A549 (cell line): ENCODE results near the gene UCHL5. TPM values are rescaled to one million over a fixed set of nuclear protein-coding genes. Genes with fewer than 3 reads are reported as not detected.

Experiments
- ATAC-seq, 2 experiments: fragments of 200-7000 bp in 1 of 2; fragments of >200 bp in 1 of 2; cut with Nextera tagmentation in 1 of 2; cut with Tn5 transposase in 1 of 2; 3 replicates each; pipeline versions ENCODE4 v1.8.0 to v1.9.1; 2018 to 2020; ENCODE audit warnings: mild to moderate bottlenecking in 1 of 2, moderate library complexity in 1 of 2
- CTCF ChIA-PET: fragments of 300-600 bp; sonication (Branson Sonifier 250); formaldehyde crosslinking; extraction: SDS; loops from one replicate; lab custom pipeline; 2021; ENCODE audit warnings: antibody characterized with exemption, inconsistent platforms; lab: Yijun Ruan, JAX
- POLR2A ChIA-PET: fragments of 350-600 bp; formaldehyde crosslinking; extraction: SDS; loops from one replicate; lab custom pipeline; 2021; ENCODE audit warnings: antibody characterized with exemption, inconsistent platforms; lab: Yijun Ruan, JAX
- DNase-seq, 2 experiments: peaks; one replicate each; pipeline versions ENCODE4 v3.0.0 to v3.0.0-alpha.2; 2011 to 2016; ENCODE audit warnings: low read depth in 1 of 2, low spot score in 1 of 2
- FAIRE-seq: peaks from 2 replicates; lab custom pipeline; 2011; peaks lifted over from hg19 to GRCh38; lab: Jason Lieb, UNC
- H3K27ac ChIP-seq, 2 experiments: fragments of >200 bp; sonication (Bioruptor Twin); formaldehyde crosslinking; 3 replicates each; pipeline ENCODE4 v1.5.1; 2016 to 2017
- H3K4me1 ChIP-seq: fragments of >200 bp; sonication (Bioruptor Twin); formaldehyde crosslinking; 3 replicates; pipeline ENCODE4 v1.6.1; 2016
- H3K4me2 ChIP-seq: fragments of >200 bp; sonication (Bioruptor Twin); formaldehyde crosslinking; 3 replicates; pipeline ENCODE4 v1.6.1; 2016
- H3K4me3 ChIP-seq: fragments of >200 bp; sonication (Bioruptor Twin); formaldehyde crosslinking; 3 replicates; pipeline ENCODE4 v1.5.1; 2016
- H3K9me3 ChIP-seq: fragments of >200 bp; sonication (Bioruptor Twin); formaldehyde crosslinking; 3 replicates; pipeline ENCODE4 v1.6.1; 2016
- CEBPB ChIP-seq, 2 experiments: fragments of >200 bp in 1 of 2; sonication (Bioruptor Twin) in 1 of 2; formaldehyde crosslinking in 1 of 2; IDR thresholded peaks; 2 replicates each; pipeline ENCODE4 v1.6.1; 2012 to 2016
- EP300 ChIP-seq, 2 experiments: fragments of >200 bp; sonication (Bioruptor Twin); formaldehyde crosslinking; IDR thresholded peaks; 2 replicates in 1 of 2; 3 replicates in 1 of 2; pipeline ENCODE4 v1.6.1; 2016 to 2017
- ESRRA ChIP-seq: fragments of 150-350 bp; IDR thresholded peaks from 2 replicates; pipeline ENCODE4 v1.6.1; 2014; ENCODE audit warnings: mild to moderate bottlenecking, low read length, borderline replicate concordance
- FOXS1 ChIP-seq: fragments of 250-450 bp; sonication (Bioruptor Pico); IDR thresholded peaks from 2 replicates; pipeline ENCODE4 v1.5.0; 2020; ENCODE audit warnings: mild to moderate bottlenecking, moderate library complexity
- GATA3 ChIP-seq: IDR thresholded peaks from 2 replicates; pipeline ENCODE4 v1.6.1; 2012; ENCODE audit warnings: borderline replicate concordance
- HOXA7 ChIP-seq: fragments of 250-450 bp; sonication (Bioruptor Pico); IDR thresholded peaks from 2 replicates; pipeline ENCODE4 v1.5.0; 2020; ENCODE audit warnings: mild to moderate bottlenecking, moderate library complexity
- HOXB13 ChIP-seq: fragments of 250-450 bp; sonication (Bioruptor Pico); IDR thresholded peaks from 2 replicates; pipeline ENCODE4 v1.5.0; 2020; ENCODE audit warnings: low read depth, mild to moderate bottlenecking, moderate library complexity
- HOXB5 ChIP-seq: fragments of 250-450 bp; sonication (Bioruptor Pico); IDR thresholded peaks from 2 replicates; pipeline ENCODE4 v1.5.0; 2020; ENCODE audit warnings: mild to moderate bottlenecking, moderate library complexity
- JUN ChIP-seq, 2 experiments: fragments of >200 bp; sonication (Bioruptor Twin); formaldehyde crosslinking; IDR thresholded peaks; 2 replicates in 1 of 2; 3 replicates in 1 of 2; pipeline ENCODE4 v1.6.1; 2016 to 2017
- JUNB ChIP-seq: fragments of >200 bp; sonication (Bioruptor Twin); formaldehyde crosslinking; IDR thresholded peaks from 2 replicates; pipeline ENCODE4 v1.6.1; 2016
- KDM1A ChIP-seq: fragments of 200-600 bp; sonication (generic); IDR thresholded peaks from 2 replicates; pipeline ENCODE4 v1.6.1; 2016; ENCODE audit warnings: low read depth, mild to moderate bottlenecking
- MAFK ChIP-seq: fragments of 450-650 bp; IDR thresholded peaks from 2 replicates; pipeline ENCODE4 v1.6.1; 2014; ENCODE audit not compliant: partially characterized antibody
- MAZ ChIP-seq: fragments of 150-350 bp; IDR thresholded peaks from 2 replicates; pipeline ENCODE4 v1.6.1; 2014; ENCODE audit warnings: antibody characterized with exemption, low read depth, low read length, borderline replicate concordance
- MYC ChIP-seq: IDR thresholded peaks from 2 replicates; pipeline ENCODE4 v1.6.1; 2012; ENCODE audit warnings: mild to moderate bottlenecking, inconsistent platforms, low read length, improper control_type of control experiment, borderline replicate concordance
- NPAS2 ChIP-seq: fragments of 250-450 bp; sonication (Bioruptor Pico); IDR thresholded peaks from 2 replicates; pipeline ENCODE4 v1.8.0; 2022; ENCODE audit warnings: mild to moderate bottlenecking, moderate library complexity, borderline replicate concordance
- POLR2A ChIP-seq: IDR thresholded peaks from 2 replicates; pipeline ENCODE4 v1.6.1; 2012; ENCODE audit warnings: mild to moderate bottlenecking, low read length
- RCOR1 ChIP-seq: fragments of 150-350 bp; IDR thresholded peaks from 2 replicates; pipeline ENCODE4 v1.6.1; 2014; ENCODE audit warnings: antibody characterized with exemption, low read length, low read depth
- RNF2 ChIP-seq: fragments of 200-600 bp; sonication (generic); IDR thresholded peaks from 2 replicates; pipeline ENCODE4 v1.6.1; 2016; ENCODE audit warnings: low read depth, mild to moderate bottlenecking, antibody characterized with exemption, moderate library complexity, borderline replicate concordance
- SMC3 ChIP-seq: fragments of >200 bp; sonication (Bioruptor Twin); formaldehyde crosslinking; IDR thresholded peaks from 3 replicates; pipeline ENCODE4 v1.6.1; 2018; ENCODE audit warnings: inconsistent platforms
- TFCP2L1 ChIP-seq: fragments of 250-450 bp; sonication (Bioruptor Pico); IDR thresholded peaks from 2 replicates; pipeline ENCODE4 v1.5.0; 2021; ENCODE audit warnings: mild to moderate bottlenecking
- TP53 ChIP-seq: fragments of 250-450 bp; sonication (Bioruptor Pico); IDR thresholded peaks from 2 replicates; pipeline ENCODE4 v1.5.0; 2021; ENCODE audit warnings: mild to moderate bottlenecking, moderate library complexity
- ZNF302 ChIP-seq: fragments of 250-450 bp; sonication (Bioruptor Pico); IDR thresholded peaks from 2 replicates; pipeline ENCODE4 v1.9.0; 2021; ENCODE audit warnings: inconsistent platforms, mild to moderate bottlenecking, moderate library complexity
- WGBS: methylation state at CpG from one replicate; pipeline ENCODE4 v1.1.6; 2017; ENCODE audit errors: missing lambda C conversion rate; 5-methylcytosine and 5-hydroxymethylcytosine counted together
- polyA plus RNA-seq, 4 experiments: library from polyadenylated mRNA; depleted of rRNA in 3 of 4; stranded (reverse); fragments of >200 nt; fragmentation: RNase III in 1 of 4; extraction: RNeasy Plus Mini Kit Qiagen cat#74134 plus additional on column Dnase treatment in 1 of 4; gene quantifications; 2 replicates in 3 of 4; 3 replicates in 1 of 4; pipeline ENCODE4 v1.2.3, GENCODE V29; 2011 to 2017
- TF ChIP-seq, protein P1 (sequence below): fragments of 200-600 bp; sonication (generic); IDR thresholded peaks from 2 replicates; pipeline ENCODE4 v1.6.1; 2016; ENCODE audit warnings: antibody characterized with exemption, mild to moderate bottlenecking, moderate library complexity
- TF ChIP-seq, protein P2 (sequence below): IDR thresholded peaks from 2 replicates; pipeline ENCODE4 v1.6.1; 2012
- TF ChIP-seq, protein P3 (sequence below): IDR thresholded peaks from 2 replicates; pipeline ENCODE4 v1.6.1; 2012; ENCODE audit warnings: low read depth, borderline replicate concordance
- TF ChIP-seq, protein P4 (sequence below): fragments of >200 bp; sonication (Bioruptor Twin); formaldehyde crosslinking; IDR thresholded peaks from 2 replicates; pipeline ENCODE4 v1.6.1; 2016
- TF ChIP-seq, protein P5 (sequence below): fragments of 250-450 bp; sonication (Bioruptor Pico); IDR thresholded peaks from 2 replicates; pipeline ENCODE4 v1.5.0; 2021; ENCODE audit warnings: mild to moderate bottlenecking, moderate library complexity, borderline replicate concordance
- TF ChIP-seq, protein P6 (sequence below): fragments of 450-650 bp; IDR thresholded peaks from 2 replicates; pipeline ENCODE4 v1.6.1; 2014; ENCODE audit warnings: antibody characterized with exemption

The UCHL5 gene
- polyA plus RNA-seq, 2 of the 4 experiments (the other 2 are of a cell fraction) = 53.0 to 68.3 TPM

DNA sequence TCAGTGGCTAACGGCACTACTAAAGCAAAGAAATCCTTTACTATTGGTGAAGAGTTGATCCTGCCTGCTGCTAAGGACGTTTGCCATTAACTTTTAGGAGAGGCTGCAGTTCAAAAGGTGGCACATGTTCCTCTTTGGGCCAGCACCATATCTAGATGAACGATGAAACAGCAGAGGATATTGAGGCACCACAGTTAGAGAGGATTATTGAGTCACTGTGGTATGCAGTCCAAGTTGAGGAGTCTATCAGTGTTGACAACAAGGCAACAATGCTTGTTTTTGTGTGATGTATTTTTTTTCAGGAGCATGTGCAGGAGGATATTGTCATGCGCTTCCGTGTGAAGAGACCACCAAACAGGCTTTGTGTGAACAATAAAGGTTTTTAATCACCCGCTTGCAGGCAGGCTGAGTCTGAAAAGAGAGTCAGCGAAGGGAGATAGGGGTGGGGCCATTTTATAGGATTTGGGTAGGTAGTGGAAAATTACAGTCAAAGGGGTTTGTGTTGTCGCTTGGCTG, 80.9 kb downstream of the UCHL5 start:
- no peaks in the 10 kb centered on the region for H3K9me3 ChIP-seq
- TF ChIP-seq TP53 (CRISPR knock-in tag) (no peak), JUN (IDR thresholded peaks at IDR 0.05) (no peak), HOXB13 (CRISPR knock-in tag) (no peak), HOXA7 (CRISPR knock-in tag) (no peak), POLR2A (no peak), EP300 (IDR thresholded peaks at IDR 0.05) (no peak), GATA3 (no peak), SMC3 (no peak), MAFK (no peak), HOXB5 (CRISPR knock-in tag) (no peak), RNF2 (no peak), MYC (no peak)
- TF ChIP-seq, protein P1, sequence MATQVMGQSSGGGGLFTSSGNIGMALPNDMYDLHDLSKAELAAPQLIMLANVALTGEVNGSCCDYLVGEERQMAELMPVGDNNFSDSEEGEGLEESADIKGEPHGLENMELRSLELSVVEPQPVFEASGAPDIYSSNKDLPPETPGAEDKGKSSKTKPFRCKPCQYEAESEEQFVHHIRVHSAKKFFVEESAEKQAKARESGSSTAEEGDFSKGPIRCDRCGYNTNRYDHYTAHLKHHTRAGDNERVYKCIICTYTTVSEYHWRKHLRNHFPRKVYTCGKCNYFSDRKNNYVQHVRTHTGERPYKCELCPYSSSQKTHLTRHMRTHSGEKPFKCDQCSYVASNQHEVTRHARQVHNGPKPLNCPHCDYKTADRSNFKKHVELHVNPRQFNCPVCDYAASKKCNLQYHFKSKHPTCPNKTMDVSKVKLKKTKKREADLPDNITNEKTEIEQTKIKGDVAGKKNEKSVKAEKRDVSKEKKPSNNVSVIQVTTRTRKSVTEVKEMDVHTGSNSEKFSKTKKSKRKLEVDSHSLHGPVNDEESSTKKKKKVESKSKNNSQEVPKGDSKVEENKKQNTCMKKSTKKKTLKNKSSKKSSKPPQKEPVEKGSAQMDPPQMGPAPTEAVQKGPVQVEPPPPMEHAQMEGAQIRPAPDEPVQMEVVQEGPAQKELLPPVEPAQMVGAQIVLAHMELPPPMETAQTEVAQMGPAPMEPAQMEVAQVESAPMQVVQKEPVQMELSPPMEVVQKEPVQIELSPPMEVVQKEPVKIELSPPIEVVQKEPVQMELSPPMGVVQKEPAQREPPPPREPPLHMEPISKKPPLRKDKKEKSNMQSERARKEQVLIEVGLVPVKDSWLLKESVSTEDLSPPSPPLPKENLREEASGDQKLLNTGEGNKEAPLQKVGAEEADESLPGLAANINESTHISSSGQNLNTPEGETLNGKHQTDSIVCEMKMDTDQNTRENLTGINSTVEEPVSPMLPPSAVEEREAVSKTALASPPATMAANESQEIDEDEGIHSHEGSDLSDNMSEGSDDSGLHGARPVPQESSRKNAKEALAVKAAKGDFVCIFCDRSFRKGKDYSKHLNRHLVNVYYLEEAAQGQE = no peak
- TF ChIP-seq, protein P2, sequence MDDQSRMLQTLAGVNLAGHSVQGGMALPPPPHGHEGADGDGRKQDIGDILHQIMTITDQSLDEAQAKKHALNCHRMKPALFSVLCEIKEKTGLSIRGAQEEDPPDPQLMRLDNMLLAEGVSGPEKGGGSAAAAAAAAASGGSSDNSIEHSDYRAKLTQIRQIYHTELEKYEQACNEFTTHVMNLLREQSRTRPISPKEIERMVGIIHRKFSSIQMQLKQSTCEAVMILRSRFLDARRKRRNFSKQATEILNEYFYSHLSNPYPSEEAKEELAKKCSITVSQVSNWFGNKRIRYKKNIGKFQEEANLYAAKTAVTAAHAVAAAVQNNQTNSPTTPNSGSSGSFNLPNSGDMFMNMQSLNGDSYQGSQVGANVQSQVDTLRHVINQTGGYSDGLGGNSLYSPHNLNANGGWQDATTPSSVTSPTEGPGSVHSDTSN = no peak
- TF ChIP-seq, protein P3, sequence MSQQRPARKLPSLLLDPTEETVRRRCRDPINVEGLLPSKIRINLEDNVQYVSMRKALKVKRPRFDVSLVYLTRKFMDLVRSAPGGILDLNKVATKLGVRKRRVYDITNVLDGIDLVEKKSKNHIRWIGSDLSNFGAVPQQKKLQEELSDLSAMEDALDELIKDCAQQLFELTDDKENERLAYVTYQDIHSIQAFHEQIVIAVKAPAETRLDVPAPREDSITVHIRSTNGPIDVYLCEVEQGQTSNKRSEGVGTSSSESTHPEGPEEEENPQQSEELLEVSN = no peak
- 82% methylated on average over 8 of the region's 8 CpGs for WGBS
- H3K4me3 ChIP-seq = no peak overlapping the region
- peaks cover 8% of the 10 kb centered on the region for H3K4me1 ChIP-seq
- H3K4me2 ChIP-seq = no peak overlapping the region
- ATAC-seq (no peak), DNase-seq (no peak), FAIRE-seq (no peak)
- ChIA-PET CTCF (no interaction called here), POLR2A (no interaction called here)
- no peak overlapping the region for H3K27ac ChIP-seq

DNA sequence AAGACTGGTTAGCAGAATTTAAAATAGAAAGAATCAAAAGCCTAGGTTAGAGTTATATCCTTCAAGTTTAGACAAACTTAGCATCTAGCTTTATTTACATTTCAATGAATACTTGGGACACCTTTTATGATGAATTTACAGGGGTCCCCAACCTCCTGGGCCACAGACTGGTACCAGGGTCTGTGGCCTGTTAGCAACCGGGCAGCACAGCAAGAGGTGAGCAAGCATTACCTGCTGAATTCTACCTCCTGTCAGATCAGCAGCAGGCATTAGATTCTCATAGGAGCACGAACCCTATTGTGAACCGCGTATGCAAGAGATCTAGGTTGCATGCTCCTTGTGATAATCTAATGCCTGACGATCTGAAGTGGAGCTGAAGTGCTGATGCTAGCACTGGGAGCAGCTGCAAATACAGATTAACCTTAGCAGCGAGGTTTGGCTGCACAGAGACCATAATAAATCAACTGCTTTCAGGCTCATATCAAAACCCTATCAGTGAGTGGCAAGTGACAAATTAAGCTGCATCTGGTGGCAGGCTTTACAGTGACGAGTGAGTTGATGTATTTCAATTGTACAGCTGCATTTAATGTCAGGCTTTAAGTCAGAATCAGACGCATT, 82.0 kb downstream of the UCHL5 start:
- Histone ChIP-seq H3K4me3 (no peak overlapping the region), H3K27ac (no peak overlapping the region), H3K4me1 (peaks cover 8% of the 10 kb centered on the region), H3K9me3 (no peaks in the 10 kb centered on the region), H3K4me2 (no peak overlapping the region)
- POLR2A ChIA-PET = no interaction called here
- no peak for TF ChIP-seq RCOR1
- TF ChIP-seq RNF2 = no peak
- no peak for TF ChIP-seq MYC
- TF ChIP-seq EP300 (IDR thresholded peaks at IDR 0.05) = no peak
- no peak for TF ChIP-seq GATA3
- no peak for TF ChIP-seq HOXA7 (CRISPR knock-in tag)
- no peak for TF ChIP-seq FOXS1 (CRISPR knock-in tag)
- TF ChIP-seq MAZ = no peak
- no peak for TF ChIP-seq JUNB
- no peak for TF ChIP-seq NPAS2 (CRISPR knock-in tag)
- no peak for TF ChIP-seq ZNF302 (CRISPR knock-in tag)
- no peak for TF ChIP-seq CEBPB (IDR thresholded peaks at IDR 0.05)
- TF ChIP-seq, protein P4, sequence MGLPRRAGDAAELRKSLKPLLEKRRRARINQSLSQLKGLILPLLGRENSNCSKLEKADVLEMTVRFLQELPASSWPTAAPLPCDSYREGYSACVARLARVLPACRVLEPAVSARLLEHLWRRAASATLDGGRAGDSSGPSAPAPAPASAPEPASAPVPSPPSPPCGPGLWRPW = no peak
- TF ChIP-seq, protein P5, sequence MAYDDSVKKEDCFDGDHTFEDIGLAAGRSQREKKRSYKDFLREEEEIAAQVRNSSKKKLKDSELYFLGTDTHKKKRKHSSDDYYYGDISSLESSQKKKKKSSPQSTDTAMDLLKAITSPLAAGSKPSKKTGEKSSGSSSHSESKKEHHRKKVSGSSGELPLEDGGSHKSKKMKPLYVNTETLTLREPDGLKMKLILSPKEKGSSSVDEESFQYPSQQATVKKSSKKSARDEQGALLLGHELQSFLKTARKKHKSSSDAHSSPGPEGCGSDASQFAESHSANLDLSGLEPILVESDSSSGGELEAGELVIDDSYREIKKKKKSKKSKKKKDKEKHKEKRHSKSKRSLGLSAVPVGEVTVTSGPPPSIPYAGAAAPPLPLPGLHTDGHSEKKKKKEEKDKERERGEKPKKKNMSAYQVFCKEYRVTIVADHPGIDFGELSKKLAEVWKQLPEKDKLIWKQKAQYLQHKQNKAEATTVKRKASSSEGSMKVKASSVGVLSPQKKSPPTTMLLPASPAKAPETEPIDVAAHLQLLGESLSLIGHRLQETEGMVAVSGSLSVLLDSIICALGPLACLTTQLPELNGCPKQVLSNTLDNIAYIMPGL = no peak
- TF ChIP-seq, protein P3 = no peak
- TF ChIP-seq, protein P6, sequence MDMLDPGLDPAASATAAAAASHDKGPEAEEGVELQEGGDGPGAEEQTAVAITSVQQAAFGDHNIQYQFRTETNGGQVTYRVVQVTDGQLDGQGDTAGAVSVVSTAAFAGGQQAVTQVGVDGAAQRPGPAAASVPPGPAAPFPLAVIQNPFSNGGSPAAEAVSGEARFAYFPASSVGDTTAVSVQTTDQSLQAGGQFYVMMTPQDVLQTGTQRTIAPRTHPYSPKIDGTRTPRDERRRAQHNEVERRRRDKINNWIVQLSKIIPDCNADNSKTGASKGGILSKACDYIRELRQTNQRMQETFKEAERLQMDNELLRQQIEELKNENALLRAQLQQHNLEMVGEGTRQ = no peak
- TF ChIP-seq KDM1A = no peak
- no peak for TF ChIP-seq TFCP2L1
- no peak for TF ChIP-seq ESRRA
- no peak for FAIRE-seq
- no peak for DNase-seq
- WGBS = 85% methylated on average over 8 of the region's 8 CpGs
- no peak for ATAC-seq
- CTCF ChIA-PET = no interaction called here
